Measurements from ENCODE around the gene CIAO3.
A peak's percentile ranks its signal among the peaks of the same experiment; 100 is the strongest.
"Not testable (repeated sequence)": the region's sequence is repeated elsewhere in the genome, so short reads cannot be mapped to it uniquely, and the experiment has no call there.

Gene CIAO3

DNA sequence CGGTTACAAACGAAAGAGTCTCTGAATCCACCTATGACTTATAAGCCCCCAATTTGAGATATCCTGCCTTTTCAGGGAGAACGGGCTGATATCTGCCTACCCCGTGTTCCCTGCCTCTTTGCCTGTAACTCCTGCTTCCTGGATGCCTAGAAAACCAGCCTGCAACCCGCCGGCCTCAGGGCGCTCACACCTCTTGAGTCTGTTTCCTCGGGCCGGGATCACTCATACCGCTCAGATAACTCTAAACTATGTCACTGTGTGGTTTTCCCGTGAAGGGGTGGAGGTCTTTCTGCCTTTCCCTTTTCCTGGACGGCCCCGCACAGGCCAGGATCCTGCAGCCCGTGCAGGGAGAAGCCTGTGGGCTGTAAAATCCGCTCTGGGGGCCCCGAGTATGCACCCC, 37.0 kb upstream of the CIAO3 start:
- H3K27me3 ChIP-seq (ENCODE audit: insufficient read depth, poor library complexity, severe bottlenecking), result no peaks in the 10 kb centered on the region
- H3K9me3 ChIP-seq (ENCODE audit: severe bottlenecking), result no peaks in the 10 kb centered on the region
- H3K4me1 ChIP-seq (ENCODE audit: insufficient read depth, poor library complexity, severe bottlenecking), result peaks cover 3% of the 10 kb centered on the region
- H3K27ac ChIP-seq (ENCODE audit: poor library complexity, severe bottlenecking), result no peak overlapping the region
- no peak for TF ChIP-seq CTCF (IDR thresholded peaks at IDR 0.05; ENCODE audit: poor library complexity, severe bottlenecking)
- no peak overlapping the region for H3K4me3 ChIP-seq (ENCODE audit: severe bottlenecking)
- DNase-seq (ENCODE audit: low spot score) (no peak), ATAC-seq (ENCODE audit: low read depth) (peak; percentile 22)
- H3K36me3 ChIP-seq (ENCODE audit: low read depth), result no peaks in the 10 kb centered on the region

DNA sequence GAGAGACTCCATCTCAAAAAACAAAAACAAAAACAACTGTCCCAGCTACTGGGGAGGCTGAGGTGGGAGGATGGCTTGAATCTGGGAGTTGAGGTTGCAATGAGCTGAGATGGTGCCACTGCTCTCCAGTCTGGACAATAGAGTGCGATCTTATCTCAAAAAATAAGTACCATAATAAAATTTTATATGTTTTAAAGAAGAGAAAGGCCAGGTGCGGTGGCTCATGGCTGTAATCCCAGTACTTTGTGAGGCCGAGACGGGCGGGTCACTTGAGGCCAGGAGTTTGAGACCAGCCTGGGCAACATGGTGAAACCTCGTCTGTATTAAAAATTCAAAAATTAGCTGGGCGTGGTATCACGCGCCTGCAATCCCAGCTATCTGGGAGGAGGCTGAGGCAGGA, 36.0 kb upstream of the CIAO3 start:
- no peaks in the 10 kb centered on the region for H3K27me3 ChIP-seq (ENCODE audit: insufficient read depth, poor library complexity, severe bottlenecking)
- H3K9me3 ChIP-seq (ENCODE audit: severe bottlenecking), result no peaks in the 10 kb centered on the region
- no peaks in the 10 kb centered on the region for H3K36me3 ChIP-seq (ENCODE audit: low read depth)
- H3K4me1 ChIP-seq (ENCODE audit: insufficient read depth, poor library complexity, severe bottlenecking), result peaks cover 3% of the 10 kb centered on the region
- ATAC-seq (ENCODE audit: low read depth) (no peak), DNase-seq (ENCODE audit: low spot score) (no peak)
- H3K27ac ChIP-seq (ENCODE audit: poor library complexity, severe bottlenecking), result no peak overlapping the region
- TF ChIP-seq CTCF (IDR thresholded peaks at IDR 0.05; ENCODE audit: poor library complexity, severe bottlenecking), result no peak
- H3K4me3 ChIP-seq (ENCODE audit: severe bottlenecking), result no peak overlapping the region

DNA sequence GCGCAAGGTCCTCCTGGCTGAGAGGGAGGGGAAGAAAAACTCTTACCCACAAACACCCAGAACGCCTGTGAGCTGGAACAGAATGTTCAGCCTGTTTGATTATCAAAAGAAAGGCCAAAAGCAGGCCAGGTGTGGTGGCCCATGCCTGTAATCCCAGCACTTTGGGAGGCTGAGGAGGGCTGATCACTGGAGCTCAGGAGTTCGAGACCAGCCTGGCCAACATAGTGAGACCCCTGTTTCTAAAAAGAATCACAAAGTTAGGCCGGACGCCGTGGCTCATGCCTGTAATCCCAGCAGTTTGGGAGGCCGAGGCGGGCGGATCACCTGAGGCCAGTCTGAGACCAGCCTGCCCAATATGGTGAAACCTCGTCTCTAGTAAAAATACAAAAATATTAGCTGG, 35.5 kb upstream of the CIAO3 start:
- H3K4me1 ChIP-seq (ENCODE audit: insufficient read depth, poor library complexity, severe bottlenecking); H3K27ac ChIP-seq (ENCODE audit: poor library complexity, severe bottlenecking); H3K9me3 ChIP-seq (ENCODE audit: severe bottlenecking); H3K27me3 ChIP-seq (ENCODE audit: insufficient read depth, poor library complexity, severe bottlenecking); DNase-seq (ENCODE audit: low spot score); H3K36me3 ChIP-seq (ENCODE audit: low read depth); H3K4me3 ChIP-seq (ENCODE audit: severe bottlenecking); ATAC-seq (ENCODE audit: low read depth): not testable (repeated sequence)

- no peak for DNase-seq (ENCODE audit: low spot score)
- Histone ChIP-seq H3K4me3 (ENCODE audit: severe bottlenecking) (no peak overlapping the region), H3K36me3 (ENCODE audit: low read depth) (no peaks in the 10 kb centered on the region), H3K4me1 (ENCODE audit: insufficient read depth, poor library complexity, severe bottlenecking) (peaks cover 3% of the 10 kb centered on the region), H3K27ac (ENCODE audit: poor library complexity, severe bottlenecking) (no peak overlapping the region), H3K9me3 (ENCODE audit: severe bottlenecking) (no peaks in the 10 kb centered on the region), H3K27me3 (ENCODE audit: insufficient read depth, poor library complexity, severe bottlenecking) (no peaks in the 10 kb centered on the region)
- no peak for ATAC-seq (ENCODE audit: low read depth)
- no peak for TF ChIP-seq CTCF (IDR thresholded peaks at IDR 0.05; ENCODE audit: poor library complexity, severe bottlenecking)
Observed at GRCh38 chr16:775236-775796, 34.5 kb upstream of the CIAO3 start.

DNA sequence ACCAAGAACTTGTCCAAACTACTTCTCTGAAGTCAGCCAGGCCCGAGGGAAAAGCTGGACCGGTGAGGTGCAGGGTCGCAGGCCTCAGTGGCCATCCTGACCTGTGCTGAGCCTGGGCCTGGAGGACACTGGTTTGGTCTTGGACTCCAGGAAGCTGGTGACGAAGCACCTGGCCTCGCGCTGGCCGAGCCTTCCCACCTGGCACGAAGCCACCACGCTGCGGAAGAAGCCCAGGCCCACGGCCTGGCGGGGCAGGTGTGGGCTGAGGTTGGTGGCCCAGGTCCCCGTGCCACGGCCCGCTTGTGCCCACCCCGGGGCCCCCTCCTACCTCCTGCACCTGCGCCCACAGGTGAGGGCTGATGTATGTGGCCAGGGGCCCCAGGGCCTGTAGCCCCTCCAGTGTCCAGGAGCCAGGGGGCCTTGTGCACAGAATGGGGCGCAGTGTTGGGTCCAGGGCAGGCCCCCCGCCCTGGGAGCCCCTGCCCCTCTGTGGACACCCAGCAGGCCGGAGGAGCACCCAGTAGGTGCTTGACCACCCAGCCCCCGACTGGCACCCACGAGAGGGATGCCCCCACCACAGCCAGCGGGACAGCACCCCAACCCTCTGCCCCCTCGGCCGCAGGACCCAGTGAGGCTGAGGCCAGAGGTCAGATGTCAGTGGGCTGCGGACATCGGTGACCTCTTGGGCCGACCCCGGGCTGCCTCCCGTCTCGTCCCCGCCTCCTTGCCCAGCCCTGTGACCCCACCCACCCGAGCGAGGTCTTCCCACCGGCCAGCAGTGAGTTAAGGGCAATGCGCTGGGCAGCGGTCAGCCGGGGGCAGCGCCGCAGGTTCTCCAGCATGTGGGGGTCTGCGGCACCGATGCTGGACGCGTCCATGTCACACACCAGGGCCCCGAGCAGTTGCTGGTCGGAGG, 33.5 kb upstream of the CIAO3 start:
- Histone ChIP-seq H3K27ac (ENCODE audit: poor library complexity, severe bottlenecking) (no peak overlapping the region), H3K27me3 (ENCODE audit: insufficient read depth, poor library complexity, severe bottlenecking) (no peaks in the 10 kb centered on the region), H3K4me3 (ENCODE audit: severe bottlenecking) (no peak overlapping the region), H3K36me3 (ENCODE audit: low read depth) (no peaks in the 10 kb centered on the region), H3K9me3 (ENCODE audit: severe bottlenecking) (no peaks in the 10 kb centered on the region), H3K4me1 (ENCODE audit: insufficient read depth, poor library complexity, severe bottlenecking) (peaks cover 3% of the 10 kb centered on the region)
- ATAC-seq (ENCODE audit: low read depth), result no peak
- DNase-seq (ENCODE audit: low spot score), result no peak
- no peak for TF ChIP-seq CTCF (IDR thresholded peaks at IDR 0.05; ENCODE audit: poor library complexity, severe bottlenecking)

All from RWPE2 (cell line).